ENCODE measurements around the gene ARFGAP3.

The ARFGAP3 gene

GRCh38 chr22:42877597-42878340 is 20.7 kb upstream of the ARFGAP3 start:
- H3K4me3 Mint-ChIP-seq: no peak overlapping the region
- no peak for DNase-seq
- no peaks in the 10 kb centered on the region for H3K27me3 Mint-ChIP-seq
- H3K36me3 Mint-ChIP-seq (ENCODE audit: low read depth): peaks cover 76% of the 10 kb centered on the region
- no peaks in the 10 kb centered on the region for H3K4me1 Mint-ChIP-seq (ENCODE audit: low read depth)
- H3K27ac Mint-ChIP-seq: no peak overlapping the region
- H3K9me3 Mint-ChIP-seq: no peaks in the 10 kb centered on the region

DNA sequence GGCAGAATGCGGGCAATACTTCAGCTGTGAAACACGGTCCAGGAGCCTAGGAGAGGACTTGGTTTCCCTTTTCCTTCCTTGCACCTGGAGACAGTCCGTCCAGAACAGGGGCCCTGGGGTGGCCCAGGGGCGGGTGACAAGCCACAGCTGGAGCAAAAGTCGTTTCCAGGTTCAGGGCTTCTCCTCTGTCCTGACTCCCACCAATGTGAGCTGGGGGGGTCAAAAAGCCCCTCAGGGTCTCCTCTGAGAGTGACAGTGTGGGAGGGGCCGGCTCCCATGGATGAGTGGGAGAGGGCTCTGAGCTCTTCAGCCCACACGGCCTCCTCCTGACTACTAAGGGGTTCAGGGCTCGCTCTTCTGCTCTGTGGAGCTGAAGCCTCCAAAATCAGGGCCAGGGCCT is 20.1 kb upstream of the ARFGAP3 start:
- Mint-ChIP-seq H3K27ac (no peak overlapping the region), H3K9me3 (no peaks in the 10 kb centered on the region), H3K4me3 (no peak overlapping the region), H3K36me3 (ENCODE audit: low read depth) (peaks cover 73% of the 10 kb centered on the region), H3K27me3 (no peaks in the 10 kb centered on the region), H3K4me1 (ENCODE audit: low read depth) (no peaks in the 10 kb centered on the region)
- no peak for DNase-seq

DNA sequence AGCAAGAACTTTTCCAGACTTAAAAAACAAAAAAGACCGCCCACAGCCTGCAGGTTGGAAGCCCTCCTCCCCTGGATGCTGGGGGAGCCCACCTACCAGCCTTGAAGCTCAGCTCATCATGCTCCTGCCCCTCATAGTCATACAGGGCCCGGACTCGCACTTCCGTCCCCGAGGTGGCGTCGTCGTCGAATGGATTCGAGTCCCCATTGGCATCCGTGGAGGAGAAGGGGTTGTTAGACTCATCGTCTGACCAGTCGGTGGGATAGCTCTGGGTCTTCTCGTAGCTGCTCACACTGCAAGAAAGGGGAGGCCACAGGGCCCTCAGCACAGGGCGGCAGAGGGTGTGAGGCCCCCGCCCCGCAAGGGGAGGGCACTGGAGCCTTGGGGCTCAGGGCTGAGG is 19.0 kb upstream of the ARFGAP3 start:
- H3K27ac Mint-ChIP-seq: no peak overlapping the region
- no peaks in the 10 kb centered on the region for H3K9me3 Mint-ChIP-seq
- no peaks in the 10 kb centered on the region for H3K4me1 Mint-ChIP-seq (ENCODE audit: low read depth)
- DNase-seq: no peak
- H3K4me3 Mint-ChIP-seq: no peak overlapping the region
- H3K36me3 Mint-ChIP-seq (ENCODE audit: low read depth): peaks cover 74% of the 10 kb centered on the region
- H3K27me3 Mint-ChIP-seq: no peaks in the 10 kb centered on the region

DNA sequence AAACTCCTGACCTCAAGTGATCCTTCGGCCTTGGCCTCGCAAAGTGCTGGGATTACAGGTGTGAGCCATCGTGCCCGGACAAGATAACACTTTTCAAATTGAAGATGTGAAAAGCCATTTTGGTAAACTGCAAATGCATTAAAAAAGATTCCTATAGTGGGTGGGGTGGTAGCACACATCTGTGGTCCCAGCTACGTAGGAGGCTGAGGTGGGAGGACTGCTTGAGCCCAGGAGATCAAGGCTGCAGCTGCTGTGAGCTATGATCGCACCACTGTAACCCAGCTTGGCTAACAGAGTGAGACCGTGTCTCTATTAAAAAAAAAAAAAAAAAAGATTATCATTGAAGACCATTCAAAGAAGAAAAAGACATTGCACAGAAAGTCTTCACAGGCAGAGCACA is 16.9 kb upstream of the ARFGAP3 start:
- Mint-ChIP-seq H3K27me3 (no peaks in the 10 kb centered on the region), H3K4me1 (ENCODE audit: low read depth) (no peaks in the 10 kb centered on the region), H3K4me3 (no peak overlapping the region), H3K9me3 (no peaks in the 10 kb centered on the region), H3K36me3 (ENCODE audit: low read depth) (peaks cover 76% of the 10 kb centered on the region), H3K27ac (no peak overlapping the region)
- DNase-seq: no peak

- Mint-ChIP-seq H3K4me3 (no peak overlapping the region), H3K27ac (peak overlapping the region; percentile 62), H3K9me3 (no peaks in the 10 kb centered on the region), H3K27me3 (no peaks in the 10 kb centered on the region), H3K36me3 (ENCODE audit: low read depth) (peaks cover 70% of the 10 kb centered on the region), H3K4me1 (ENCODE audit: low read depth) (no peaks in the 10 kb centered on the region)
- no peak for DNase-seq
Measured at GRCh38 chr22:42873356-42873755, 16.3 kb upstream of the ARFGAP3 start.

DNA sequence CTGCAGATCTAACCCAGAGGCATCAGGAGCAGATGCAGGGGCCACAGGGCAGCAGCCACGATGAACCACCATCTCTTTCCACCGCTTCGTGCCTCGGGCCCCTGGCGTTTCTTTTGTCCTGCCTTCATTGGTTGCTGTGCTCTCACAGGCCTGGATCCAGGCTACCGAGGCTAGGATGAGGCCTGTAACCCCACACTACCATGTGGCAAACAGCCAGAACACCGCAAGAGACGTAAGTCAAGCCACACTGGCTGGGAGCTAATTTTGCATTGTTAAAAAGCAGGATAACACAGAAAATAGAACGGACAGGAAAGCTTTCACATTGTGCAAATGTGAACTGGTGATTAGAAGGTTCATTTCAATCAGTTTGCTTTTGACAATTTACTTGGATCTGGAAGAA is 15.7 kb upstream of the ARFGAP3 start:
- H3K9me3 Mint-ChIP-seq: no peaks in the 10 kb centered on the region

DNA sequence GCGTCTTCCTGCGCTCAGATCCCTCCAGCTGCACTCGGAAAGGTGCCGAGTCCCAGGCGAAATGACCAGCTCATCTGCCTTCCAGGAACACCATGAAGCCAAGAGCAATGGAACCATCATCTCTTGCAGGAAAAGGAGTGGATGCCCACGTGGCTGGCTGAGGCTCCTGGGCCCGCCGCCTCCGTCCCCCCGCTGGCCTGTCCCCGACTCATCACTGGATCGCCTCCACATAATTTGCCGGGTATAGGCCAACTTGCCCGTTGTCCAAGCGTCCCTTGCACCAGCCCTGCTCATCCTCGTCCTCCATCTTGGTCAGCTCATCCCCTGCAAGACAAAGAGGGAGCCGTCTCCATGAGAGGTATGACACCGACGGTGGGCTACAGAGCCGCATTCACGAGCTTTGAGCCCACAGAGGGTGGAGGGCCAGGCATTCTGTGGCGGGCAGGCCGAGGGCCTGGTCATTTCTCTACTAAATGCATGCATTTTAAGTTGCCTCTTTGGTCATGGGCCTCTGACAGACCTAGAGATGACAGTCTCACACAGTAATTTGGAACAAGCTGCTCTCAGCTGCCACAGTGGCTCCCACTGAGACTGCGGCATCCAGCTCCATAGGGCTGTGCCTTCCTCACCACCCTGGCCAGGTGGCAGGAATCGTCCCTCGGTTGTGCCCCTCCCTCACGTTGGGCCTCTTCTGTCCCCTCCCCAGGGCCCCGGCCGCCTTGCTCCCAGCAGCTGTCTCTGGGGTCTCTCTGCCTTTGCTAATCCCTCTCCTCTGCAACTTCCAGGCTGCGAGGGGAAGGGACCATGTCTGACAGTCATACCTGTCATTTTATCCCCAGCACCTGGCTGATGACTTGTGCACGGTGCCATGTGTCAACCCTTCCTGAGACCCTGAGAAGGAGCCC is 14.3 kb upstream of the ARFGAP3 start:
- H3K36me3 Mint-ChIP-seq (ENCODE audit: low read depth): peaks cover 52% of the 10 kb centered on the region
- no peak overlapping the region for H3K4me3 Mint-ChIP-seq
- no peak for DNase-seq
- no peaks in the 10 kb centered on the region for H3K27me3 Mint-ChIP-seq
- H3K27ac Mint-ChIP-seq: no peak overlapping the region
- no peaks in the 10 kb centered on the region for H3K9me3 Mint-ChIP-seq
- peaks cover 1% of the 10 kb centered on the region for H3K4me1 Mint-ChIP-seq (ENCODE audit: low read depth)

More for the DNA sequence above, 15.7 kb upstream of the ARFGAP3 start:
- no peak overlapping the region for H3K4me3 Mint-ChIP-seq
- H3K4me1 Mint-ChIP-seq (ENCODE audit: low read depth): no peaks in the 10 kb centered on the region
- H3K36me3 Mint-ChIP-seq (ENCODE audit: low read depth): peaks cover 65% of the 10 kb centered on the region
- peak overlapping the region; percentile 62 for H3K27ac Mint-ChIP-seq
- H3K27me3 Mint-ChIP-seq: no peaks in the 10 kb centered on the region
- no peak for DNase-seq

DNA sequence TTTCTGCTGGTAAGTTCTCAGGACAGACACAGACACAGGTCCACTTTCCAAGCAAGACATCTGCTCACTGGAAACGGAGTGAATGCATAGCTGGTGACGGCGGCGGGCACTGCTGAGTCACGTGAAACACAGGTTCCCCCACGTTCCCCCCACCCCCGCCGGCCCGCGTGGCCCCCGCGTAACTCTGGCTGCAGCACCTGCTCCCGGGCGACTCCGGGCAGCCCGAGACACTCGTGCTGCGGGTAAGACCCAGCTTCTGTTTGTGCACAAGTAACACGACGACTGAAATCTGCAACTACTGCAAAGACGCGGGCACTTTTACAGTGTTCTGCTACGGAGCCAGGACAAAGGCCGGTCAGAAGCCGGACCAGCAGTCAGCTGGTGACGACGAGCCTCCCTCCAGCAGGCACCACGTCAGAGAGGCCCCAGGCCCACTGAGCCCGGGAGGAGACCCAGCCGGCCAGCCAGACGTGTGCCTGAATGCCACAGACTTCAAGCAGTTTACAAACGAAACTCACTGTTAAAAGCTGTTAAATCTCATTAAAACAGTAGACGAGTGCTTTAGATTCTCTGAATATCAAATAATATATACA is 12.9 kb upstream of the ARFGAP3 start:
- Mint-ChIP-seq H3K27ac (no peak overlapping the region), H3K9me3 (no peaks in the 10 kb centered on the region), H3K4me1 (ENCODE audit: low read depth) (peaks cover 3% of the 10 kb centered on the region)

DNA sequence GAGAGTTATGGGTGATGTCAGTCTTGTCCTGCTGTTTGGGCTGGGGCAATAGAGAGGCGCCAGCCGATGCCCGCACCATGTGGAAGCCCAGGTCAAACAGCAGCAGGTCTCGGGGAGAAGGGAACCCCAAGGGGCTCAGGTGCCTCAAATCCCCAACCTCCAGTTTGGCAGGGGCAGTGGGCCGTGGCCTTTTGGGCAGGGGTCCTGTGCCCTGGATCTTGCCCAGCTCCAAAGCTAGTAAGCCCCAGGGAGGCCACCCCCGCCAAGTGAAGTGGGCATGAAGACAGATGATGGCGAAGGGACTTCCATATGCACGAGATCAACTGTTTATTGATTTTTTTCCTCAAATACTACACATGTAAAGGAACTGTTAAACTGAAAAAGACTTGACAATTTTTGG is 12.4 kb upstream of the ARFGAP3 start:
- no peaks in the 10 kb centered on the region for H3K9me3 Mint-ChIP-seq
- H3K36me3 Mint-ChIP-seq (ENCODE audit: low read depth): peaks cover 49% of the 10 kb centered on the region
- no peak overlapping the region for H3K4me3 Mint-ChIP-seq
- no peak for DNase-seq
- no peaks in the 10 kb centered on the region for H3K27me3 Mint-ChIP-seq
- no peak overlapping the region for H3K27ac Mint-ChIP-seq
- H3K4me1 Mint-ChIP-seq (ENCODE audit: low read depth): peaks cover 6% of the 10 kb centered on the region

More for the DNA sequence above, 12.9 kb upstream of the ARFGAP3 start:
- Mint-ChIP-seq H3K36me3 (ENCODE audit: low read depth) (peaks cover 46% of the 10 kb centered on the region), H3K4me3 (no peak overlapping the region), H3K27me3 (no peaks in the 10 kb centered on the region)
- no peak for DNase-seq

GRCh38 chr22:42868751-42869251 is 11.7 kb upstream of the ARFGAP3 start:
- no peak overlapping the region for H3K27ac Mint-ChIP-seq
- no peak for DNase-seq
- peaks cover 11% of the 10 kb centered on the region for H3K4me1 Mint-ChIP-seq (ENCODE audit: low read depth)
- H3K36me3 Mint-ChIP-seq (ENCODE audit: low read depth): peaks cover 47% of the 10 kb centered on the region
- H3K4me3 Mint-ChIP-seq: no peak overlapping the region
- H3K9me3 Mint-ChIP-seq: no peaks in the 10 kb centered on the region
- H3K27me3 Mint-ChIP-seq: no peaks in the 10 kb centered on the region

DNA sequence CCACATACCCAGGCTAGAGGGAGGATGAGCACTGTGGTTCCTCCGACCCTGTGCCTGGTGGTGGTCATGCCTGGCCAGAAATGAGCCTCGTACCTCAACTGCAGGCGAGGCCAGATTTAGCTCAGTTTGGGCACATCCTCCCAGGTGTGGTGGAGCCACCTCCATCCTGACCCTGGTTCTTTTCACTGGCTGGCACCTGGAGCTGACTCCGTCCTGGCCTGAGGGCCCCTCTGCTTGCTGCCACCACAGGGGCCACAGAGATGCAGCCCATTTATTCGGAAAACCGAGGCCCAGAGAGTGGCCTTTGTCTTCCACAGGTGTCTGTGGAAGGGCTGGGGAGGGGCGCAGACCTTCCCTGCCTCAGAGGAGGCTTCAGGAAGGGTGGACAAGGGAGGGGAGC is 9.0 kb upstream of the ARFGAP3 start:
- Mint-ChIP-seq H3K27ac (no peak overlapping the region), H3K4me1 (ENCODE audit: low read depth) (peaks cover 26% of the 10 kb centered on the region), H3K4me3 (no peak overlapping the region), H3K36me3 (ENCODE audit: low read depth) (peaks cover 36% of the 10 kb centered on the region), H3K9me3 (peaks cover 6% of the 10 kb centered on the region), H3K27me3 (no peaks in the 10 kb centered on the region)
- DNase-seq: no peak

DNA sequence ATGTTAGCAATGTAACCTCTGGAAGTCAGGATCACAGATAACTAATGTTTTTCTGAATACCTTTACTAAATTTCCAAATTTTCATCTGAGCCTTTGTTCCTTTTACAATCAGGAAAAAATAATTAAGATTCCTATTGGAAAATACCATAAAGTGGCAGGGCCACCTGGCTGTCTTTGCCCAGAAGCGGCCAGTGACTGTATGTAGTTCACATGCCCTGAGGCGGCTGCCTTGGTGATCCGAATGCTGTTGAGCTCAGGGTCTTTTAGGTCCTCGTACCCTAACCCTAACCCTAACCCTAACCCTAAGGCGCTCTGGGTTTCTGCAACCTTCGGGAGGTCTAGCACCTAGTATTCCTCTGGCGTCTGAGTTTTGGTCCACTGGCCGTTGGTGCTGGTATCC is 8.5 kb upstream of the ARFGAP3 start:
- Mint-ChIP-seq H3K27me3 (no peaks in the 10 kb centered on the region), H3K4me3 (no peak overlapping the region), H3K27ac (no peak overlapping the region), H3K36me3 (ENCODE audit: low read depth) (peaks cover 31% of the 10 kb centered on the region), H3K9me3 (peaks cover 6% of the 10 kb centered on the region), H3K4me1 (ENCODE audit: low read depth) (peaks cover 28% of the 10 kb centered on the region)
- DNase-seq: no peak

DNA sequence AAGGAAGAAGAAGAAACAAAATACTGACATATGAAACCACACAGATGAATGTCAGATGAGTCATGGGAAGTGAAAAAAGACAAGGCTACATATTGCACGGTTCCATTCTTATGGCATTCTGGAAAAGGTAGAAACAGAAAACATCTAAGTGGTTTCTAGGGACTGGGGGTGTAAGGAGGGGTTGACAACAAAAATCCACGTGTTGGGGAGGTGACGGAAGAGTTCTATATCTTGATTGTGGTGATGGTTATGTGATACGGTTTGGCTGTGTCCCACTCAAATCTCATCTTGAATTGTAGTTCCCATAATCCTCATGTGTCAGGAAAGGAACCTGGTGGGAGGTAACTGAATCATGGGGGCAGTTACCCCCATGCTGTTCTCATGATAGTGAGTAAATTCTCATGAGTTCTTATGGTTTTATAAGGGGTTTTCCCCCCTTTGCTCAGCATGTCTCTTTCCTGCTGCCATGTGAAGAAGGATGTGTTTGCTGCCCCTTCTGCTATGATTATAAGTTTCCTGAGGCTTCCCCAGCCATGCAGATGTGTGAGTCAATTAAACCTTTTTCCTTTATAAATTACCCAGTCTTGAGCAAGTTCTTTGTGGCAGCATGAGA is 6.4 kb upstream of the ARFGAP3 start:
- H3K4me1 Mint-ChIP-seq (ENCODE audit: low read depth): peaks cover 28% of the 10 kb centered on the region
- peaks cover 22% of the 10 kb centered on the region for H3K36me3 Mint-ChIP-seq (ENCODE audit: low read depth)
- no peaks in the 10 kb centered on the region for H3K27me3 Mint-ChIP-seq
- H3K9me3 Mint-ChIP-seq: peaks cover 6% of the 10 kb centered on the region
- peak; percentile 48 for DNase-seq
- H3K4me3 Mint-ChIP-seq: peak overlapping the region; percentile 23
- H3K27ac Mint-ChIP-seq: peak overlapping the region; percentile 90

DNA sequence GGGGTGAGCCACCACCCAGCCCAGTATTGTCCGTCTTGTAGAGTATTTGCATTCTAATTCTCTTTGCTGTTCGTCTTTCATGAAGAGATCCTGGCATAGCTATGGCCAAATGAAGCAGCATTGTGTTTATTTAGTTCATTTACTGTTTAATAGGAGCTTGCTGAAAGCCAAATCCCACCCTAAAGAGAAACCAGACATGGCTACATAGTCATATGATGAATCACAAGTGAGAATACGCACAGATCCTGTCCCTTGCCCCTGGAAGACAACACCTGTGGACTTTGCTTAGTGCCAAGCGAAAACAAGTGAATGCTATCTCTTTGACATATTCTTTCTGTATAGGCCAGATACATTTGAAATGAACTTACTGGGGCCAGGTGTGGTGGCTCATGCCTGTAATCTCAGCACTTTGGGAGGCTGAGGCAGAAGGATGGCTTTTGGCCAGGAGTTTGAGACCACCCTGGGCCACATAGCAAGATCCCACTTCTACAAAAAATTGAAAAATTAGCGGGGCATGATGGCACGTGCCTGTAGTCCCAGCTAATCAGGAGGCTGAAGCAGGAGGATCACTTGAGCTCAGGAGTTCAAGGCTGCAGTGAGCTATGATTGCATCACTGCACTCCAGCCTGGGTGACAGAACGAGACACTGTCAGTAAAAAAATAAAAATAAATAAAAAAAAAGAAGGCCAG is 5.1 kb upstream of the ARFGAP3 start:
- H3K36me3 Mint-ChIP-seq (ENCODE audit: low read depth): peaks cover 24% of the 10 kb centered on the region
- H3K27me3 Mint-ChIP-seq: no peaks in the 10 kb centered on the region
- no peak overlapping the region for H3K4me3 Mint-ChIP-seq
- DNase-seq: no peak
- peaks cover 6% of the 10 kb centered on the region for H3K9me3 Mint-ChIP-seq
- peaks cover 27% of the 10 kb centered on the region for H3K4me1 Mint-ChIP-seq (ENCODE audit: low read depth)
- no peak overlapping the region for H3K27ac Mint-ChIP-seq
